ENCODE results near the gene MRTFA.
"Not testable (repeated sequence)": the region's sequence is repeated elsewhere in the genome, so short reads cannot be mapped to it uniquely, and the experiment has no call there.

The MRTFA gene

GRCh38 chr22:40627612-40628011, 8.9 kb downstream of the MRTFA start:
- H3K4me2 ChIP-seq (ENCODE audit: low read depth, low read length, poor library complexity, severe bottlenecking): peak overlapping the region; percentile 4
- H3K4me3 ChIP-seq (ENCODE audit: insufficient read depth, low read length, poor library complexity, severe bottlenecking): no peak overlapping the region
- H3K9me2 ChIP-seq (replicated peaks; ENCODE audit: insufficient read depth, low read length): no peaks in the 10 kb centered on the region
- no peak for TF ChIP-seq EZH2phosphoT487 (conservative IDR thresholded peaks at IDR 0.05; ENCODE audit: low read length)
- TF ChIP-seq CTCF (IDR thresholded peaks at IDR 0.05; ENCODE audit: insufficient read depth, low read length, poor library complexity, severe bottlenecking): no peak
- no peaks in the 10 kb centered on the region for H3F3A ChIP-seq (ENCODE audit: insufficient read depth)
- H3K27me3 ChIP-seq (ENCODE audit: low read length): no peaks in the 10 kb centered on the region
- no peak overlapping the region for H3K27ac ChIP-seq (ENCODE audit: low read depth, low read length)
- no peak overlapping the region for H3K9ac ChIP-seq (ENCODE audit: low read length)
- H4K20me1 ChIP-seq (ENCODE audit: low read depth, low read length): peaks cover 31% of the 10 kb centered on the region; the same call in 1 of the 2 replicates
- H3K9me3 ChIP-seq (ENCODE audit: insufficient read depth, low read length): no peaks in the 10 kb centered on the region
- H2AFZ ChIP-seq (ENCODE audit: low read depth, low read length, severe bottlenecking): no peak overlapping the region
- H3K79me2 ChIP-seq (ENCODE audit: insufficient read depth, low read length): peaks cover 99% of the 10 kb centered on the region
- H3K36me3 ChIP-seq (ENCODE audit: low read length): no peaks in the 10 kb centered on the region

GRCh38 chr22:40626851-40627250, 9.7 kb downstream of the MRTFA start:
- H3K27me3 ChIP-seq (ENCODE audit: low read length): no peaks in the 10 kb centered on the region
- H3K27ac ChIP-seq (ENCODE audit: low read depth, low read length): no peak overlapping the region
- peaks cover 1% of the 10 kb centered on the region; the same call in 1 of the 2 replicates for H3F3A ChIP-seq (ENCODE audit: insufficient read depth)
- TF ChIP-seq CTCF (IDR thresholded peaks at IDR 0.05; ENCODE audit: insufficient read depth, low read length, poor library complexity, severe bottlenecking) (no peak), EZH2phosphoT487 (conservative IDR thresholded peaks at IDR 0.05; ENCODE audit: low read length) (no peak)
- H3K9ac ChIP-seq (ENCODE audit: low read length): no peak overlapping the region
- no peaks in the 10 kb centered on the region for H3K9me2 ChIP-seq (replicated peaks; ENCODE audit: insufficient read depth, low read length)
- H3K36me3 ChIP-seq (ENCODE audit: low read length): no peaks in the 10 kb centered on the region
- H3K4me2 ChIP-seq (ENCODE audit: low read depth, low read length, poor library complexity, severe bottlenecking): no peak overlapping the region
- H2AFZ ChIP-seq (ENCODE audit: low read depth, low read length, severe bottlenecking): no peak overlapping the region
- peaks cover 31% of the 10 kb centered on the region; the same call in 1 of the 2 replicates for H4K20me1 ChIP-seq (ENCODE audit: low read depth, low read length)
- peaks cover 99% of the 10 kb centered on the region for H3K79me2 ChIP-seq (ENCODE audit: insufficient read depth, low read length)
- no peaks in the 10 kb centered on the region for H3K9me3 ChIP-seq (ENCODE audit: insufficient read depth, low read length)
- H3K4me3 ChIP-seq (ENCODE audit: insufficient read depth, low read length, poor library complexity, severe bottlenecking): no peak overlapping the region

GRCh38 chr22:40625794-40626193, 10.7 kb downstream of the MRTFA start:
- H3K9ac ChIP-seq (ENCODE audit: low read length); H3F3A ChIP-seq (ENCODE audit: insufficient read depth); H3K27me3 ChIP-seq (ENCODE audit: low read length); H3K9me2 ChIP-seq (replicated peaks; ENCODE audit: insufficient read depth, low read length); H3K9me3 ChIP-seq (ENCODE audit: insufficient read depth, low read length); H3K4me2 ChIP-seq (ENCODE audit: low read depth, low read length, poor library complexity, severe bottlenecking); H3K4me3 ChIP-seq (ENCODE audit: insufficient read depth, low read length, poor library complexity, severe bottlenecking); H3K36me3 ChIP-seq (ENCODE audit: low read length); H3K27ac ChIP-seq (ENCODE audit: low read depth, low read length); H2AFZ ChIP-seq (ENCODE audit: low read depth, low read length, severe bottlenecking): not testable (repeated sequence)
- H3K79me2 ChIP-seq (ENCODE audit: insufficient read depth, low read length): peaks cover 99% of the 10 kb centered on the region
- H4K20me1 ChIP-seq (ENCODE audit: low read depth, low read length): peaks cover 22% of the 10 kb centered on the region; the same call in 1 of the 2 replicates

- H3K9me2 ChIP-seq (replicated peaks; ENCODE audit: insufficient read depth, low read length); H3F3A ChIP-seq (ENCODE audit: insufficient read depth); H3K4me3 ChIP-seq (ENCODE audit: insufficient read depth, low read length, poor library complexity, severe bottlenecking); H2AFZ ChIP-seq (ENCODE audit: low read depth, low read length, severe bottlenecking); H3K36me3 ChIP-seq (ENCODE audit: low read length); H3K4me2 ChIP-seq (ENCODE audit: low read depth, low read length, poor library complexity, severe bottlenecking); H3K27me3 ChIP-seq (ENCODE audit: low read length); H3K9ac ChIP-seq (ENCODE audit: low read length); H3K9me3 ChIP-seq (ENCODE audit: insufficient read depth, low read length); H3K27ac ChIP-seq (ENCODE audit: low read depth, low read length): not testable (repeated sequence)
- peaks cover 99% of the 10 kb centered on the region for H3K79me2 ChIP-seq (ENCODE audit: insufficient read depth, low read length)
- H4K20me1 ChIP-seq (ENCODE audit: low read depth, low read length): peaks cover 22% of the 10 kb centered on the region; the same call in 1 of the 2 replicates
Observed at GRCh38 chr22:40625281-40625680, 11.2 kb downstream of the MRTFA start.

Data from SU-DHL-6 (cell line).